Measurements from ENCODE around the gene ADGRV1. TPM values are rescaled to one million over a fixed set of nuclear protein-coding genes. Genes with fewer than 3 reads are reported as not detected.

Gene ADGRV1
- total and polyA plus RNA-seq, 2 donors (not counting 3 experiments of a cell fraction or from before 2014, with no cell fraction given), result 0.11 to 0.55 TPM

- H4K20me1 ChIP-seq (replicated peaks; ENCODE audit: control insufficient read depth, extremely low read depth, insufficient read depth, low read length), result no peaks in the 10 kb centered on the region
- H3K4me2 ChIP-seq (ENCODE audit: insufficient read depth, low read length), result no peak overlapping the region
- ChIA-PET POLR2A (no interaction called here), CTCF (interaction anchor here (1.2 to 1.7 kb wide), 2 partner anchors 25 to 68 kb away, joined by 3 to 4 read pairs; no protein-coding TSS in a partner anchor)
- no peak overlapping the region for H3K27ac ChIP-seq (ENCODE audit: insufficient read depth, low read depth, low read length)
- H3K36me3 ChIP-seq (ENCODE audit: control insufficient read depth in 2 of 2, extremely low read depth in 1 of 2, insufficient read depth in 2 of 2, low read length in 2 of 2), result no peaks in the 10 kb centered on the region
- DNase-seq (ENCODE audit: low read depth, low spot score) (no peak), FAIRE-seq (no peak)
- no peaks in the 10 kb centered on the region for H3K9me3 ChIP-seq (replicated peaks; ENCODE audit: control insufficient read depth, insufficient read depth, low read length)
- no peak overlapping the region for H3K4me3 ChIP-seq (replicated peaks in 1 of 3; ENCODE audit: insufficient read depth in 1 of 3, low read depth in 1 of 3, low read length in 3 of 3)
- TF ChIP-seq POLR2A (IDR thresholded peaks at IDR 0.05; ENCODE audit: low read depth, low read length), result no peak
- TF ChIP-seq CTCF (IDR thresholded peaks at IDR 0.05; ENCODE audit: extremely low read depth in 1 of 2, insufficient read depth in 1 of 2, low read depth in 1 of 2, low read length in 2 of 2), result no peak
- no peaks in the 10 kb centered on the region for H3K9me1 ChIP-seq (replicated peaks; ENCODE audit: control insufficient read depth, extremely low read depth, insufficient read depth, low read length)
- intact Hi-C loops (cut with micrococcal nuclease), result no loop called here
- BruUV-seq (replicated peaks), result no TSS peak
- H2AFZ ChIP-seq (ENCODE audit: low read depth, low read length), result no peak overlapping the region
- no peak overlapping the region for H3K9ac ChIP-seq (replicated peaks; ENCODE audit: extremely low read depth, insufficient read depth, low read length)
- H3K27me3 ChIP-seq (ENCODE audit: control insufficient read depth in 2 of 2, insufficient read depth in 2 of 2, low read length in 2 of 2), result no peaks in the 10 kb centered on the region
- H3K4me1 ChIP-seq (ENCODE audit: control insufficient read depth, extremely low read depth, insufficient read depth, low read length), result no peaks in the 10 kb centered on the region
- no peaks in the 10 kb centered on the region for H3K79me2 ChIP-seq (ENCODE audit: control insufficient read depth, insufficient read depth, low read length)
- dilution Hi-C loops (cut with MboI; ENCODE audit: extremely low pct_ligation_motif_present, low sequenced_read_pairs), result no loop called here
Measured at GRCh38 chr5:90777959-90778358, 219.4 kb downstream of the ADGRV1 start.

- Histone ChIP-seq H3K4me1 (ENCODE audit: control insufficient read depth, extremely low read depth, insufficient read depth, low read length) (no peaks in the 10 kb centered on the region), H2AFZ (ENCODE audit: low read depth, low read length) (no peak overlapping the region), H3K9ac (replicated peaks; ENCODE audit: extremely low read depth, insufficient read depth, low read length) (no peak overlapping the region), H3K27ac (ENCODE audit: insufficient read depth, low read depth, low read length) (no peak overlapping the region), H4K20me1 (replicated peaks; ENCODE audit: control insufficient read depth, extremely low read depth, insufficient read depth, low read length) (no peaks in the 10 kb centered on the region), H3K9me1 (replicated peaks; ENCODE audit: control insufficient read depth, extremely low read depth, insufficient read depth, low read length) (no peaks in the 10 kb centered on the region), H3K79me2 (ENCODE audit: control insufficient read depth, insufficient read depth, low read length) (no peaks in the 10 kb centered on the region), H3K9me3 (replicated peaks; ENCODE audit: control insufficient read depth, insufficient read depth, low read length) (no peaks in the 10 kb centered on the region), H3K4me2 (ENCODE audit: insufficient read depth, low read length) (no peak overlapping the region), H3K4me3 (replicated peaks in 1 of 3; ENCODE audit: insufficient read depth in 1 of 3, low read depth in 1 of 3, low read length in 3 of 3) (no peak overlapping the region), H3K36me3 (ENCODE audit: control insufficient read depth in 2 of 2, extremely low read depth in 1 of 2, insufficient read depth in 2 of 2, low read length in 2 of 2) (no peaks in the 10 kb centered on the region), H3K27me3 (ENCODE audit: control insufficient read depth in 2 of 2, insufficient read depth in 2 of 2, low read length in 2 of 2) (peaks cover 0 to 2% of the 10 kb centered on the region in 2 experiments)
- dilution Hi-C loops (cut with MboI; ENCODE audit: extremely low pct_ligation_motif_present, low sequenced_read_pairs) (no loop called here), intact Hi-C loops (cut with micrococcal nuclease) (loop anchor here (1.0 to 5.0 kb wide), 5 partner anchors 74 to 516 kb away; no protein-coding TSS in a partner anchor)
- TF ChIP-seq POLR2AphosphoS5 (IDR thresholded peaks at IDR 0.05; ENCODE audit: insufficient read depth, low read depth, low read length) (no peak), CTCF (IDR thresholded peaks at IDR 0.05; ENCODE audit: extremely low read depth in 1 of 2, insufficient read depth in 1 of 2, low read depth in 1 of 2, low read length in 2 of 2) (peak; percentile 67 to 79)
- POLR2A ChIA-PET, result no interaction called here
- FAIRE-seq (peak; percentile 81), DNase-seq (ENCODE audit: low read depth, low spot score) (peak; percentile 68)
- BruUV-seq (replicated peaks), result no TSS peak
- CTCF ChIA-PET, result interaction anchor here (0.5 to 3.0 kb wide), 42 partner anchors 9 to 636 kb away, joined by 3 to 67 read pairs (median 4); no protein-coding TSS in a partner anchor
Measured at GRCh38 chr5:90783460-90784333, 225.1 kb downstream of the ADGRV1 start.
